ENCODE data around the gene RHOD. TPM values are rescaled to one million over a fixed set of nuclear protein-coding genes. Genes with fewer than 3 reads are reported as not detected.

RHOD gene
- total and polyA plus RNA-seq, 2 of the 8 experiments (the other 6 are each of a cell fraction or from before 2014, with no cell fraction given), result 12.1 to 17.6 TPM

DNA sequence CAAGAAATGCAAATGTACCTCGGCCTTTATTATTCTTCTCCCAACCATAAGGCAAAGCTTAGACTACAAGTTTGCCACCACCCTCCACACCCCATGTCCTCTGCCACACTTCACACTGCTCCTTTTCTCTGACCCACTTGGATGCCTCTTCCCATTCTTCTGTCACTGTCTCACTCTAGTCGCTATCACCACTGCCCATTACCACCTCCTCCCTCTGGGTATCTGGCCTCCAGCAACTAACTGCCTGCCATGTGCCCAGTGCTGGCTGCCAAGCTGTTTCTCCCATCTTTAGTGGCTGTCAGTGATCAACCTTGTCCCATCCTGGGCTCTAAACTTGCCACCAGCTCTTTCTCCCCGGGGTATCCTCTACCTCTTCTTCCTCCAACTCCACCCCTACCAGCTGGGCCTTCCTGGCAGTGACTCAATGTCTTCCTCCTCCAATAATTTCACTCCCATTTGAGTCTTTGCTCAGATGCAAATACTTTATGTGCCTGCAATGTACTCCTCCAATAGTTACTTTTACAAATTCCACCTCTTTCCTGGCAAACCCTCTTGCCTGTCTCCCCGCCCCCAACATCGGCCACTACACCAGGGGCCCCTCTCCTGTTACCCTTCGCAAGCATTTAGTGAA, 42.3 kb downstream of the RHOD start:
- Histone ChIP-seq H3K18ac (ENCODE audit: extremely low read depth, low read length) (peak overlapping the region; percentile 48; the same call in 1 of the 2 replicates), H3K36me3 (ENCODE audit: control insufficient read depth in 2 of 4, insufficient read depth in 4 of 4, low read length in 3 of 4) (no peaks in the 10 kb centered on the region), H3K4me3 (ENCODE audit: extremely low read depth in 1 of 4, insufficient read depth in 2 of 4, low read depth in 3 of 4, low read length in 4 of 4) (no peak overlapping the region), H3K4ac (replicated peaks; ENCODE audit: insufficient read length, low read depth, low read length) (no peak overlapping the region), H2AK5ac (ENCODE audit: low read depth, low read length) (no peak overlapping the region), H3K79me1 (ENCODE audit: low read depth, low read length) (no peaks in the 10 kb centered on the region), H3K9me3 (ENCODE audit: insufficient read depth in 2 of 2, low read depth in 1 of 2, low read length in 1 of 2) (no peaks in the 10 kb centered on the region), H2BK5ac (ENCODE audit: low read depth, low read length) (no peak overlapping the region), H2BK12ac (ENCODE audit: low read depth, low read length) (no peak overlapping the region), H3K23ac (ENCODE audit: insufficient read length) (no peak overlapping the region), H2BK120ac (replicated peaks; ENCODE audit: low read depth, low read length) (no peak overlapping the region), H4K91ac (replicated peaks; ENCODE audit: insufficient read length, low read length) (no peak overlapping the region), H3K23me2 (ENCODE audit: low read depth, low read length) (no peaks in the 10 kb centered on the region), H3K56ac (replicated peaks; ENCODE audit: insufficient read length, low read depth, low read length) (no peak overlapping the region), H3K9ac (replicated peaks in 1 of 4; ENCODE audit: extremely low read depth in 1 of 4, low read depth in 3 of 4, low read length in 3 of 4) (no peak overlapping the region), H3K27ac (ENCODE audit: low read depth, low read length) (no peak overlapping the region), H3K4me1 (replicated peaks in 1 of 4; ENCODE audit: control insufficient read depth in 3 of 4, insufficient read depth in 4 of 4, low read length in 3 of 4) (peaks cover 0 to 3% (median 1%) of the 10 kb centered on the region in 4 experiments; a peak in 2 of 7 replicates), H2BK20ac (ENCODE audit: low read length) (no peak overlapping the region), H3K79me2 (ENCODE audit: control insufficient read depth in 1 of 2, insufficient read depth in 2 of 2, low read length in 2 of 2) (no peaks in the 10 kb centered on the region), H3K27me3 (replicated peaks in 1 of 4; ENCODE audit: control insufficient read depth in 3 of 4, extremely low read depth in 1 of 4, insufficient read depth in 3 of 4, low read length in 3 of 4) (no peaks in the 10 kb centered on the region), H3K4me2 (ENCODE audit: insufficient read depth in 1 of 2, low read depth in 2 of 2, low read length in 2 of 2) (no peak overlapping the region), H4K20me1 (replicated peaks in 1 of 2; ENCODE audit: control insufficient read depth in 1 of 2, insufficient read depth in 2 of 2, low read length in 2 of 2) (no peaks in the 10 kb centered on the region), H4K8ac (ENCODE audit: extremely low read depth, insufficient read depth, low read length) (no peak overlapping the region), H2BK15ac (ENCODE audit: low read length) (no peak overlapping the region), H2AFZ (ENCODE audit: low read length) (no peak overlapping the region), H4K5ac (ENCODE audit: insufficient read length, low read depth, low read length) (no peak overlapping the region), H3K14ac (ENCODE audit: insufficient read length) (no peak overlapping the region)
- FAIRE-seq (no peak), DNase-seq (ENCODE audit: low read depth in 1 of 2, low spot score in 2 of 2) (no peak)
- POLR2A ChIA-PET (ENCODE audit: partially characterized antibody), result interaction anchor here (0.9 to 1.3 kb wide), 2 partner anchors 17 to 140 kb away, joined by 3 to 4 read pairs; no protein-coding TSS in a partner anchor
- 91% methylated on average over 6 of the region's 6 CpGs; no CpG with 5 or more reads in 1 of the 2 experiments for WGBS, 2 experiments (ENCODE audit: extremely low coverage in 1 of 2, insufficient coverage in 1 of 2, insufficient read length in 1 of 2, insufficient replicate concordance in 2 of 2, low coverage in 1 of 2, low lambda C conversion rate in 2 of 2, missing lambda C conversion rate in 1 of 2)
- TF ChIP-seq SUZ12 (IDR thresholded peaks at IDR 0.05; ENCODE audit: low read length) (no peak), EZH2 (IDR thresholded peaks at IDR 0.05; ENCODE audit: low read depth, low read length, severe bottlenecking) (no peak), CHD1 (IDR thresholded peaks at IDR 0.05; ENCODE audit: low read depth, low read length) (no peak), POU5F1 (IDR thresholded peaks at IDR 0.05; ENCODE audit: low read depth, low read length) (no peak), RNF2 (IDR thresholded peaks at IDR 0.05; ENCODE audit: borderline replicate concordance, low read depth, low read length, missing control alignments, poor library complexity, severe bottlenecking) (no peak), GABPA (IDR thresholded peaks at IDR 0.05; ENCODE audit: borderline replicate concordance, insufficient read depth, low read length) (no peak)
- TF ChIP-seq, protein P1, sequence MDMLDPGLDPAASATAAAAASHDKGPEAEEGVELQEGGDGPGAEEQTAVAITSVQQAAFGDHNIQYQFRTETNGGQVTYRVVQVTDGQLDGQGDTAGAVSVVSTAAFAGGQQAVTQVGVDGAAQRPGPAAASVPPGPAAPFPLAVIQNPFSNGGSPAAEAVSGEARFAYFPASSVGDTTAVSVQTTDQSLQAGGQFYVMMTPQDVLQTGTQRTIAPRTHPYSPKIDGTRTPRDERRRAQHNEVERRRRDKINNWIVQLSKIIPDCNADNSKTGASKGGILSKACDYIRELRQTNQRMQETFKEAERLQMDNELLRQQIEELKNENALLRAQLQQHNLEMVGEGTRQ (IDR thresholded peaks at IDR 0.05; ENCODE audit: low read length), result no peak
- CTCF ChIA-PET (ENCODE audit: partially characterized antibody), result interaction anchor here (0.5 to 2.4 kb wide), 3 partner anchors 17 to 1281 kb away, joined by 3 to 12 read pairs (median 6); no protein-coding TSS in a partner anchor

Data from H1 (cell line).